Heart left ventricle (tissue), 16 donors: Measurements from ENCODE around the gene WNT7B. TPM values are rescaled to one million over a fixed set of nuclear protein-coding genes. Genes with fewer than 3 reads are reported as not detected.

Experiments
- ATAC-seq, 4 donors: fragments of 200-7000 bp; cut with Tn5 transposase; one replicate each; pipeline ENCODE4 v1.9.1; 2020 to 2022; ENCODE audit warnings: moderate library complexity in 4 of 4, mild to moderate bottlenecking in 3 of 4, moderate number of reproducible peaks in 1 of 4
- DNase-seq, 5 donors: peaks; one replicate each; pipeline ENCODE4 v3.0.0-alpha.2; 2020
- H3K27ac ChIP-seq, 12 donors: fragments of 200-600 bp; sonication (generic) in 4 of 12; one replicate each; pipeline versions ENCODE4 v1.5.0 to v1.8.0; 2016 to 2022; ENCODE audit warnings: mild to moderate bottlenecking in 2 of 12
- H3K27me3 ChIP-seq, 9 donors: fragments of 200-600 bp; sonication (generic) in 2 of 9; one replicate each; pipeline versions ENCODE4 v1.5.1 to v1.8.0; 2016 to 2022; ENCODE audit warnings: mild to moderate bottlenecking in 3 of 9
- H3K36me3 ChIP-seq, 9 donors: fragments of 200-600 bp; sonication (generic) in 2 of 9; one replicate each; pipeline versions ENCODE4 v1.5.0 to v1.8.0; 2018 to 2022; ENCODE audit warnings: mild to moderate bottlenecking in 2 of 9
- H3K4me1 ChIP-seq, 12 donors: fragments of 200-600 bp; sonication (generic) in 4 of 12; one replicate each; pipeline versions ENCODE4 v1.5.0 to v1.8.0; 2016 to 2022; ENCODE audit warnings: mild to moderate bottlenecking in 3 of 12
- H3K4me3 ChIP-seq, 12 donors: fragments of 200-600 bp; sonication (generic) in 4 of 12; one replicate each; pipeline versions ENCODE4 v1.5.0 to v1.8.0; 2017 to 2022; ENCODE audit warnings: mild to moderate bottlenecking in 9 of 12, moderate library complexity in 4 of 12
- H3K9me3 ChIP-seq, 12 donors: fragments of 200-600 bp; sonication (generic) in 4 of 12; one replicate each; pipeline versions ENCODE4 v1.5.0 to v1.8.0; 2016 to 2022; ENCODE audit warnings: mild to moderate bottlenecking in 1 of 12
- POLR2A ChIP-seq, 2 donors: fragments of 450-650 bp; IDR thresholded peaks; one replicate each; pipeline ENCODE4 v1.6.1; 2017; ENCODE audit warnings: antibody characterized with exemption in 2 of 2, mild to moderate bottlenecking in 2 of 2, moderate library complexity in 2 of 2
- WGBS, 4 donors: extraction: QIAGEN DNeasy Blood & Tissue Kit in 2 of 4; methylation state at CpG; one replicate each; pipeline versions ENCODE4 v1.1.5 to v1.1.7; 2013 to 2018; 5-methylcytosine and 5-hydroxymethylcytosine counted together
- intact Hi-C, 10 donors: fragments of 100-400 bp; cut with DNase I; formaldehyde crosslinking; loops; one replicate each; pipeline versions ENCODE4 v1.11.1 to v1.14.2; 2022
- polyA plus RNA-seq, 2 donors: library from polyadenylated mRNA; stranded (reverse); fragments of 200-250 nt; gene quantifications; one replicate each; pipeline ENCODE4 v1.2.3, GENCODE V29; 2013
- total RNA-seq, 9 donors: library from RNA; depleted of rRNA in 2 of 9; stranded (reverse); fragments of >200 nt in 2 of 9; fragmentation: NEBNext Ultra II Directional in 3 of 9; extraction: Animal tissue kit (Norgen Biotek cat#: 25700) in 3 of 9; gene quantifications; one replicate each; pipeline versions ENCODE4 v1.1.0 to v1.2.4, GENCODE V29; 2016 to 2023
- TF ChIP-seq, protein P1 (sequence below), 12 donors: fragments of 200-600 bp; sonication (generic) in 4 of 12; IDR thresholded peaks; one replicate each; pipeline versions ENCODE4 v1.5.0 to v1.8.0; 2018 to 2022; ENCODE audit warnings: antibody characterized with exemption in 12 of 12, mild to moderate bottlenecking in 5 of 12
- donor health status: ischemic (EF 13 %, LVEDD 7.1; RV severe dilation, severe dysfunction).
- donor health status: healthy with polysubstance abuse.
- donor health status: DM: no; HTN: yes; CAD: no.
- donor health status: DM: no; HTN: no; CAD: no.
- donor health status: ischemic (EF 25% LVEDD 6.9; RV normal size, moderate dysfunction).
- donor health status: ischemic (EF 25% LVEDD 5.7; RV mildly dilated, moderate dysfunction).
- donor health status: healthy.
- donor health status: DM: yes; HTN: yes; CAD: no.
- donor health status: ischemic (EF 35%, LVEDD 5.7; RV mildly dilated, moderate dysfunction).
- donor health status: nonischemic (EF 11% LVEDD 7.7; RV severe dilation, severe dysfunction).
- donor health status: DM: yes; HTN: yes; CAD: no.
- donor health status: PGD.
- donor health status: ischemic (EF 29% LVEDD 5.4; RV normal size, mild dysfunction).
- donor health status: nonischemic (EF 23%, LVEDD 6.1; RV moderate dilation, normal function).

The WNT7B gene
- total and polyA plus RNA-seq, 11 donors = 0.36 TPM; not detected in 10

GRCh38 chr22:46008836-46009596 lies 32.1 kb upstream of the WNT7B start:
- H3K4me3 ChIP-seq = no peak overlapping the region
- peak in 3 of 5 donors; percentile 18 to 42 (median 23) for DNase-seq
- ATAC-seq = no peak
- intact Hi-C loops = loop anchor here in 5 of 10 donors (5.0 kb wide), 2 partner anchors 63 to 68 kb away; no protein-coding TSS in a partner anchor
- H3K36me3 ChIP-seq = no peaks in the 10 kb centered on the region
- WGBS, 4 donors = 92 to 96% (median 94%) methylated on average over 8 to 9 of the region's 9 CpGs
- H3K27ac ChIP-seq = peak overlapping the region in 6 of 12 donors; percentile 19 to 97 (median 94)
- no peaks in the 10 kb centered on the region for H3K27me3 ChIP-seq
- H3K4me1 ChIP-seq = peaks cover 3 to 62% (median 47%) of the 10 kb centered on the region in 12 donors
- peaks cover 0 to 16% (median 10%) of the 10 kb centered on the region in 12 donors for H3K9me3 ChIP-seq
- no peak for TF ChIP-seq POLR2A (IDR thresholded peaks at IDR 0.05)
- TF ChIP-seq, protein P1, sequence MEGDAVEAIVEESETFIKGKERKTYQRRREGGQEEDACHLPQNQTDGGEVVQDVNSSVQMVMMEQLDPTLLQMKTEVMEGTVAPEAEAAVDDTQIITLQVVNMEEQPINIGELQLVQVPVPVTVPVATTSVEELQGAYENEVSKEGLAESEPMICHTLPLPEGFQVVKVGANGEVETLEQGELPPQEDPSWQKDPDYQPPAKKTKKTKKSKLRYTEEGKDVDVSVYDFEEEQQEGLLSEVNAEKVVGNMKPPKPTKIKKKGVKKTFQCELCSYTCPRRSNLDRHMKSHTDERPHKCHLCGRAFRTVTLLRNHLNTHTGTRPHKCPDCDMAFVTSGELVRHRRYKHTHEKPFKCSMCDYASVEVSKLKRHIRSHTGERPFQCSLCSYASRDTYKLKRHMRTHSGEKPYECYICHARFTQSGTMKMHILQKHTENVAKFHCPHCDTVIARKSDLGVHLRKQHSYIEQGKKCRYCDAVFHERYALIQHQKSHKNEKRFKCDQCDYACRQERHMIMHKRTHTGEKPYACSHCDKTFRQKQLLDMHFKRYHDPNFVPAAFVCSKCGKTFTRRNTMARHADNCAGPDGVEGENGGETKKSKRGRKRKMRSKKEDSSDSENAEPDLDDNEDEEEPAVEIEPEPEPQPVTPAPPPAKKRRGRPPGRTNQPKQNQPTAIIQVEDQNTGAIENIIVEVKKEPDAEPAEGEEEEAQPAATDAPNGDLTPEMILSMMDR (IDR thresholded peaks at IDR 0.05) = no peak

GRCh38 chr22:46008291-46008690 lies 31.3 kb upstream of the WNT7B start:
- 47 to 75% (median 55%) methylated on average over 1 to 3 of the region's 3 CpGs for WGBS, 4 donors
- intact Hi-C loops = loop anchor here in 5 of 10 donors (5.0 kb wide), 2 partner anchors 64 to 69 kb away; no protein-coding TSS in a partner anchor
- TF ChIP-seq, protein P1 (IDR thresholded peaks at IDR 0.05) = no peak
- TF ChIP-seq POLR2A (IDR thresholded peaks at IDR 0.05) = no peak
- peak overlapping the region; percentile 74 to 100 (median 94) for H3K27ac ChIP-seq
- no peaks in the 10 kb centered on the region for H3K27me3 ChIP-seq
- H3K36me3 ChIP-seq = no peaks in the 10 kb centered on the region
- peak overlapping the region in 2 of 12 donors; percentile 18 to 52 for H3K4me3 ChIP-seq
- H3K9me3 ChIP-seq = peaks cover 0 to 16% (median 10%) of the 10 kb centered on the region in 12 donors
- ATAC-seq = no peak
- peak in 1 of 5 donors; percentile 39 for DNase-seq
- peaks cover 3 to 64% (median 46%) of the 10 kb centered on the region in 12 donors for H3K4me1 ChIP-seq

DNA sequence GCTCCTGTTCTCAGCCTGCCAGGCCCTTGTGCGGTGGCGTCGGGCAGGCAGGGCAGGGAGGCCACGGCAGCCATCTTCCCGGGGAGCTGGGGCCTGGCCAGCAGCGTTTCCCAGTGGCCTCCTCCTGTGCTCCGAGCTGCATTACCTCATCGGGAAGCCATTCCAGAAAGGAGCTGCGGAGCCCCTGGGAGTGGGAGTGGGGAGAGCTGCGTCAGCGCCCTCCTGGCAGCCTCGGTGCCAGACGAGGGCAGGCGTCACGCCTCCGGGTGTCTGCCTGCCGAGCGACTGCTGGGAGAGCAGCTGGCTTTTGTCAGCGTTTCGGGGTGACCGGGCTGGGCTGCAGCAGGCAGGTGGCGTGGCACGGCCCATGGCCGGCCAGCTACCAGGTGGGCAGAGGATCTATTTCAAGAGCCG lies 30.9 kb upstream of the WNT7B start:
- 7 to 18% (median 16%) methylated on average over 23 to 25 of the region's 25 CpGs for WGBS, 4 donors
- H3K27me3 ChIP-seq = no peaks in the 10 kb centered on the region
- DNase-seq (peak; percentile 89 to 95 (median 90)), ATAC-seq (peak; percentile 72 to 85 (median 79))
- no peaks in the 10 kb centered on the region for H3K36me3 ChIP-seq
- peaks cover 0 to 16% (median 10%) of the 10 kb centered on the region in 12 donors for H3K9me3 ChIP-seq
- peak overlapping the region in 7 of 12 donors; percentile 13 to 52 (median 34) for H3K4me3 ChIP-seq
- intact Hi-C loops = loop anchor here in 5 of 10 donors (2.0 to 5.0 kb wide), 3 partner anchors 64 to 109 kb away; no protein-coding TSS in a partner anchor
- peak in 1 of 2 donors; percentile 33 for TF ChIP-seq POLR2A (IDR thresholded peaks at IDR 0.05)
- TF ChIP-seq, protein P1 (IDR thresholded peaks at IDR 0.05) = peak in 3 of 12 donors; percentile 20 to 28 (median 26)
- peak overlapping the region; percentile 74 to 100 (median 94) for H3K27ac ChIP-seq
- H3K4me1 ChIP-seq = peaks cover 3 to 64% (median 45%) of the 10 kb centered on the region in 12 donors
